Activated gamma-delta T cell treated with anti-CD3 and anti-CD28 coated beads, Interleukin-2, amount 50 U/mL, for 16 hours (primary cell): ENCODE results near the gene FAM124B.

Source experiments
- DNase-seq: peaks from one replicate; pipeline ENCODE4 v3.0.0-alpha.2; 2020; ENCODE audit warnings: low read depth

The FAM124B gene

DNA sequence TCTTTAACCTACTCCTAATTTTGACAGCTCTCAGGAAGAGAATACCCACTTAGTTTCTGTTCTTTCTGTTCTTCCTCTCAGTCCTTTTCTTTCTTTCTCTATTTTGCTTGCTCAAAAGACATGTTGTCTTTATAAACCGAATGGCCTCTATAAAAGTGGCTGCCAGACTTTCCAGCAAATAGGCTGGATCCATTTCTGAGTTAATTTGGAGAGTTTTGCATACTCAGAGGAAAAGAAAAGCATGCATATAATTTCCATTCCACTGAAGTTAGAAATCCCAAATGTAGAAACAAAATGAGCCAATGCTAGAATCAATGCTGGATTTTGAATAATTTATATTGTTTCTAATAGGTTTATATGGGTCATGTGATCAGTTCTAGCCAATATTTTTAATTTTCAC, 65.9 kb downstream of the FAM124B start:
- DNase-seq, result no peak

DNA sequence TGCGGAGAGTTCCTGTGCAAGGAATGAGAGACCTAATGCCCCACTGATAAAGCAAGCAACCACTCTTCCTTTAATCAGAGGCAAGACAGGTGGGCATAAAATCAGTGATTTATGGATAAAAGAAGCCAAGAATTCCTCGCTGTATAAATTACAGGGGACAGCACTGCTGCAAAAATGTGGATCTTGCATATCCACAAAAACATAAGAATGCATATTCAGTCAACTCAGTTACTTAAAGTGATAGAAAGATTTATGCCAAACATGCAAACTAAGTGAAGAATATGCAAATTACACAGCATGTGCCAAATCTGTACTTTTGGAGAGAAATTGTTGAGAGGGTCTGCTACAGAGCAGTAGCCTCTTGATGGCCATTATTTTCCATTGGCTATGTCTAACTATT, 67.2 kb downstream of the FAM124B start:
- DNase-seq, result no peak

DNA sequence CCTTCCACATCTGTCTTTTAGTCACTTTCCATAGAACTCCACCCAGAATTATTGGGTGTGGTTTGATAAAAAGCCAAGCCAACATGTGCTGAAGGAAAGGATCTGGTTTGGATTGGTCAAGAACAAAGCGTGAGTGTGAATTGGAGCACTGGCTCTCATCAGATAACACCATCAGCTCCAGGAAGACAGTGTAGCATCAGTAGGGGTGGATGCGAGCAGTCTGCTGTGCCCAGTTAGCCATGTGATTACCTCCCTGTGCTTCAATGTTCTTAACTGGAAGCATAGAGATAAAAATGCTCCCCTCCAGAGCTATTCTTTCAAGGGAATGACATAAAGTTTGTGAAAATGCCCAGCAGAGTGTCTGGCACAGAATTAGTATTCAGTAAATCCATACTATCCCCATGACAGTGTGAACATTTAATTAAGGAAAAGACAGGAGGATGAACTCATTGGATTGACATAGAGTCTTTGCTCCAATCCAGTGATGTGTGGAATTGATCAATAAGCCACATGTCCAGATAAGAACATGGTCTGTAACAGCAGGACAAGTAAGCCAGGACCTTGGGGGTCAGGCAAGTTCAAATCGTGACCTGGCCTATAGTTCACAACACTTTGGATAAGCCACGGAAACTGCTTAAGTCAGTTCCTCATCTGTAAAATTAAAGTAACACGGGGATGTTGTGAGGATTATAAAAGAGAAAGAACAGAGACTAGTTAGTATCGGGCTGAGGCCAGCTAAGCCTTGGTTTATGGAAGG, 68.0 kb downstream of the FAM124B start:
- no peak for DNase-seq

DNA sequence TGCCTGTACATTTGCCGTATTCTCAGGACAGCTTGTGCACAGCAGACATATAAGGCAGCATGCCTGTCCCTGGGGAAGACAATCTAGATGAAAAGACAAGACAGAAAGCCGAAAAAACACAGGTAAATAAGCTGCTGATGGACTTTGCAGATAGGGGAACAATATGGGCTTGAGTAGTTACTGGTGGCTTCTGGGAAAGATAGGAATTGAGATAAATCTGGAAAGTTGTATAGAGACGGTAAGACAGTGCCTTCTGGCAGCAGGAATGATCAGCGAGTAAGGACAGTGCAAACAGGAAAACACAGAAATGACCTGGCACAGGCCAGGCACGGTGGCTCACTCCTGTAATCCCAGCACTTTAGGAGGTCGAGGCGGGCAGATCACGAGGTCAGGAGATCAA, 70.2 kb downstream of the FAM124B start:
- DNase-seq, result no peak

DNA sequence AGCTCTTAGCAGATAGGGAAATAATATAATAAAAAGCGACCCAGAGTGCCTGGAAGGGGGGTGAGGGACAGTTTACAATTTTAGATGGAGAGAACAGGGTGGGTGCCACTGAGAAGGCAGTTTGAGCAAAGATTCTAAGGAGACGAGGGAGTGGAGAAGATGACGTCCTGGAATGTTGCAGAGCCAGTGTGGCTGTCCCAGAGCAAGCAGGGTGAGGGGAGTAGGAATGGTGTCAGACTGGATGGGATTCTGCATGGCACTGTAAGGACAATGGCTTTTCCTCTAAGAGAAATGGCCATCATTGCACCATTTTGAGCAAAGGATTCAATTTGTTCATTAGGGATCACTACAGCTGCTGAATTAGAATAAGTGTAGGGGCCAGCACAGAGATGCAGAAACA, 73.1 kb downstream of the FAM124B start:
- no peak for DNase-seq
